K562 (cell line): Measurements from ENCODE around the gene RASSF1.

Experiments used
- CTCF ChIP-seq, 3 experiments: IDR thresholded peaks in 2 of 3; conservative IDR thresholded peaks in 1 of 3; 2 replicates each; pipeline ENCODE4 v1.5.1; 2011 to 2012; ENCODE audit warnings: low read length in 3 of 3, mild to moderate bottlenecking in 3 of 3, control low read depth in 2 of 3, improper control_type of control experiment in 1 of 3, inconsistent platforms in 1 of 3, low read depth in 1 of 3, mixed read lengths in 1 of 3, moderate library complexity in 1 of 3; ENCODE audit not compliant: insufficient read depth in 2 of 3
- MAFF ChIP-seq: IDR thresholded peaks from 2 replicates; pipeline ENCODE4 v1.6.1; 2012; ENCODE audit warnings: low read length, improper control_type of control experiment
- POLR2A ChIP-seq: fragments of 450-650 bp; conservative IDR thresholded peaks from 2 replicates; pipeline ENCODE4 v1.6.1; 2016
- POLR2AphosphoS2 ChIP-seq: IDR thresholded peaks from 2 replicates; pipeline ENCODE4 v1.6.1; 2012; ENCODE audit warnings: low read length, improper control_type of control experiment
- RFX5 ChIP-seq: IDR thresholded peaks from 2 replicates; pipeline ENCODE4 v1.6.1; 2011; ENCODE audit warnings: low read depth, mild to moderate bottlenecking, improper control_type of control experiment, low read length

- TF ChIP-seq POLR2AphosphoS2: no peak
- TF ChIP-seq CTCF (IDR thresholded peaks at IDR 0.05 in 2 of 3, conservative IDR thresholded peaks at IDR 0.05 in 1 of 3; ENCODE audit: insufficient read depth in 2 of 3, low read depth in 1 of 3, low read length in 3 of 3): no peak
- no peak for TF ChIP-seq MAFF
- TF ChIP-seq POLR2A: no peak
- no peak for TF ChIP-seq RFX5
Measured at GRCh38 chr3:50327129-50327528, 13.5 kb downstream of the RASSF1 start.
